Measurements from ENCODE around the gene RAB31.
"Not testable (repeated sequence)": the region's sequence is repeated elsewhere in the genome, so short reads cannot be mapped to it uniquely, and the experiment has no call there.

The RAB31 gene

DNA sequence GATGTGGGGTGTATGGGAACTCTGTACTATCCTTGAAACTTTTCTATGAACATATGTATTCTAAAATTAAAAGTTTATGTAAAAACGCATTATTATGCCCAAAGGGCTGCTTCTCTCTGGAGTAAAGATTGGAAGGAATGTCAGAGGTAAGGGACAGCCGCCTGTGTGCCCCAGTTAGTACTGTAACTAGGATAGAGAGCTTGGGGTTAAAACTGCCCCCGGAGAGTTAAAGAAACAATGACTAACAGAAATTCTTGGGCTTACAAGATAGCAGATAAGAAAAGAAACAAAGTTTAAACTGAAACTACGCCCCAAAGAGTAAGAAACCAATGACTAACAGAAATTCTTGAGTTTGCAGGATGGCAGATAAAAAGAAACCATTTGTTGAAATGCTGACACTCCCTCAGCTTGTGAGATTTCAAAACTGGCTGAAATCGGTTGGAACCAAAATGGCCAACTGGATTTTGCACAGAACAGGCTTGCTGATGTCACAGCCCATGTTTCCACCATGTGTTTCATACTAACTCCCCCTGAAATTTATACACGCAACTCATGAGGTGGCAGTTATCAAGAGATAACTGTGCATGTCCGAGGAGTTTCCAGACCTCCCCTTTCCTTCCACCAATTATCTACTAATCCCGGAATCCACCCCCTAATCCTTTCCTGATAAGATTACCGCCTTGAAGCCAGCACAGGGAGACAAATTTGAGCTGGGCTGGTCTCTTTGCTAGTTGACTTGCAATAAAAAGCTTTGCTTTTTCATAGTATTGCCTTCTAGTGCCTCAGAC lies 169.0 kb downstream of the RAB31 start:
- H3K4me1 ChIP-seq (ENCODE audit: insufficient read depth, low read length) = peaks cover 6% of the 10 kb centered on the region
- H3K9me3 ChIP-seq (ENCODE audit: control insufficient read depth, insufficient read depth, low read length) = no peaks in the 10 kb centered on the region
- peak overlapping the region; percentile 26; the same call in 1 of the 2 replicates for H3K9ac ChIP-seq (ENCODE audit: low read depth, low read length)
- no peaks in the 10 kb centered on the region for H3K36me3 ChIP-seq (ENCODE audit: insufficient read depth, low read length)

DNA sequence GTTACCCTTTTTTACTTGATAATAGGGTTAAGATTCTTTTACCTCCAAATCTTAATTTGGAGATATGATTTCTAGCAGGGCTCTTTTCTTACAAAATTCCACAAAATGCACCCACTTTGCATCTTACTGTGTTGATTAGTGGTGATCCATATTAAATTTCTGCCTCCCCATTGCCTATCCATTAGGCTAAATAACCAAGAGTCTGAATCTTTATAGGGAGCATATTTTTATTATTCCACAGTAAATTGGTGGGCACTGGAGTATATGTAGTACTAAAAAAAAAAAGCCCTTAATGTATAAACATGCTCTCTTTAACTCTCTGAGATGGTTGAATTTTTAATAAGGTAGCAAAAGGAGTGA lies 169.5 kb downstream of the RAB31 start:
- peaks cover 6% of the 10 kb centered on the region for H3K4me1 ChIP-seq (ENCODE audit: insufficient read depth, low read length)
- H3K36me3 ChIP-seq (ENCODE audit: insufficient read depth, low read length) = no peaks in the 10 kb centered on the region
- no peaks in the 10 kb centered on the region for H3K9me3 ChIP-seq (ENCODE audit: control insufficient read depth, insufficient read depth, low read length)
- H3K9ac ChIP-seq (ENCODE audit: low read depth, low read length) = no peak overlapping the region; the same call in 1 of the 2 replicates

GRCh38 chr18:9878095-9878494 lies 170.0 kb downstream of the RAB31 start:
- H3K9me3 ChIP-seq (ENCODE audit: control insufficient read depth, insufficient read depth, low read length) = no peaks in the 10 kb centered on the region
- H3K36me3 ChIP-seq (ENCODE audit: insufficient read depth, low read length) = no peaks in the 10 kb centered on the region
- peaks cover 6% of the 10 kb centered on the region for H3K4me1 ChIP-seq (ENCODE audit: insufficient read depth, low read length)
- H3K9ac ChIP-seq (ENCODE audit: low read depth, low read length) = no peak overlapping the region

- peaks cover 6% of the 10 kb centered on the region for H3K4me1 ChIP-seq (ENCODE audit: insufficient read depth, low read length)
- no peaks in the 10 kb centered on the region for H3K36me3 ChIP-seq (ENCODE audit: insufficient read depth, low read length)
- no peak overlapping the region for H3K9ac ChIP-seq (ENCODE audit: low read depth, low read length)
- no peaks in the 10 kb centered on the region for H3K9me3 ChIP-seq (ENCODE audit: control insufficient read depth, insufficient read depth, low read length)
Observed at GRCh38 chr18:9878783-9879242, 170.7 kb downstream of the RAB31 start.

GRCh38 chr18:9884090-9884489 lies 176.0 kb downstream of the RAB31 start:
- H3K9me3 ChIP-seq (ENCODE audit: control insufficient read depth, insufficient read depth, low read length) = no peaks in the 10 kb centered on the region
- no peak overlapping the region for H3K9ac ChIP-seq (ENCODE audit: low read depth, low read length)
- H3K36me3 ChIP-seq (ENCODE audit: insufficient read depth, low read length) = no peaks in the 10 kb centered on the region
- H3K4me1 ChIP-seq (ENCODE audit: insufficient read depth, low read length) = no peaks in the 10 kb centered on the region

DNA sequence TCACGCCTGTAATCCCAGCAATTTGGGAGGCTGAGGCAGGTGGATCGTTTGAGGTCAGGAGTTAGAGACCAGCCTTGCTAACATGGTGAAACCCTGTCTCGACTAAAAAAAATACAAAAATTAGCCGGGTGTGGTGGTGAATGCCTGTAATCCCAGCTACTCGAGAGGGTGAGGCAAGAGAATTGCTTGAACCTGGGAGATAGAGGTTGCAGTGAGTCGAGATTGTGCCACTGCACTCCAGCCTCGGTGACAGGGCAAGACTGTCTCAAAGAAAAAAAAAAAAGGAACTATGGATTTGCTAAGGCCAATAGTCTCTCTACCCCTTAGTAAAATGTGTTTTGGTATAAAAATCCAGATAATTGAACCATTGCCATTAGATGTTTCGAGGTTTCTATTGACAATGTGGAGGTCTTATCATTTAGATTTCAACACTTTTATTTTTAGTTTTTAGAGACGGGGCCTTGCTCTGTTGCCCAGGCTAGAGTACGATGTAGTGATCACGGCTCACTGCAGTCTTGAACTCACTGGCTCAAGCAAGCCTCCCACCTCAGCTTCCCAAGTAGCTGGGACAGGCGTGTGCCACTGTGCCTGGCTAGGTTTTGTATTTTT lies 176.5 kb downstream of the RAB31 start:
- no peak overlapping the region for H3K9ac ChIP-seq (ENCODE audit: low read depth, low read length)
- H3K9me3 ChIP-seq (ENCODE audit: control insufficient read depth, insufficient read depth, low read length) = no peaks in the 10 kb centered on the region
- H3K4me1 ChIP-seq (ENCODE audit: insufficient read depth, low read length) = no peaks in the 10 kb centered on the region
- H3K36me3 ChIP-seq (ENCODE audit: insufficient read depth, low read length) = no peaks in the 10 kb centered on the region

GRCh38 chr18:9885170-9886004 lies 177.3 kb downstream of the RAB31 start, which contains the start of gene TXNDC2:
TXNDC2 (plus strand) TSS chr18:9885973; CDS start chr18:9886681, 708 bp downstream.
- no peaks in the 10 kb centered on the region for H3K4me1 ChIP-seq (ENCODE audit: insufficient read depth, low read length)
- H3K9me3 ChIP-seq (ENCODE audit: control insufficient read depth, insufficient read depth, low read length) = no peaks in the 10 kb centered on the region
- H3K36me3 ChIP-seq (ENCODE audit: insufficient read depth, low read length) = no peaks in the 10 kb centered on the region
- H3K9ac ChIP-seq (ENCODE audit: low read depth, low read length) = no peak within 1 kb of the TSS

- Histone ChIP-seq H3K4me1 (ENCODE audit: insufficient read depth, low read length) (no peaks in the 10 kb centered on the region), H3K36me3 (ENCODE audit: insufficient read depth, low read length) (no peaks in the 10 kb centered on the region), H3K9ac (ENCODE audit: low read depth, low read length) (no peak overlapping the region), H3K9me3 (ENCODE audit: control insufficient read depth, insufficient read depth, low read length) (no peaks in the 10 kb centered on the region)
Observed at GRCh38 chr18:9886005-9886348, 177.9 kb downstream of the RAB31 start.

DNA sequence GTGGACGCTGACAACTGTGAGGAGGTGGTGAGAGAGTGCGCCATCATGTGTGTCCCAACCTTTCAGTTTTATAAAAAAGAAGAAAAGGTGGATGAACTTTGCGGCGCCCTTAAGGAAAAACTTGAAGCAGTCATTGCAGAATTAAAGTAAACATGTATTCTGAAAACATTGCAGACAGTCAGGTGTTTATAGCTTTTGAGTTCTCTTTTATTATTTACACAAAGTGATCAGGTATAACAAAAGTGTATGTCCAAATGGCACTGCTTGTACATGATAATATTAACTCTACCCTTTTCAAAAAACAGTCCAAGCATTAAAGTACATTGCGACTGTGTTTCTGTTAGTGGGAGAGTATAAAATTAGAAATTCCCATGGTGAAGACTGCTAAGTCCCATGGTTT lies 179.9 kb downstream of the RAB31 start:
- no peaks in the 10 kb centered on the region for H3K36me3 ChIP-seq (ENCODE audit: insufficient read depth, low read length)
- H3K9me3 ChIP-seq (ENCODE audit: control insufficient read depth, insufficient read depth, low read length) = no peaks in the 10 kb centered on the region
- no peaks in the 10 kb centered on the region for H3K4me1 ChIP-seq (ENCODE audit: insufficient read depth, low read length)

GRCh38 chr18:9890196-9890595 lies 182.1 kb downstream of the RAB31 start:
- no peaks in the 10 kb centered on the region for H3K9me3 ChIP-seq (ENCODE audit: control insufficient read depth, insufficient read depth, low read length)
- no peak overlapping the region for H3K9ac ChIP-seq (ENCODE audit: low read depth, low read length)
- H3K36me3 ChIP-seq (ENCODE audit: insufficient read depth, low read length) = no peaks in the 10 kb centered on the region
- no peaks in the 10 kb centered on the region for H3K4me1 ChIP-seq (ENCODE audit: insufficient read depth, low read length)

More for the DNA sequence above, 179.9 kb downstream of the RAB31 start:
- H3K9ac ChIP-seq (ENCODE audit: low read depth, low read length) = no peak overlapping the region

DNA sequence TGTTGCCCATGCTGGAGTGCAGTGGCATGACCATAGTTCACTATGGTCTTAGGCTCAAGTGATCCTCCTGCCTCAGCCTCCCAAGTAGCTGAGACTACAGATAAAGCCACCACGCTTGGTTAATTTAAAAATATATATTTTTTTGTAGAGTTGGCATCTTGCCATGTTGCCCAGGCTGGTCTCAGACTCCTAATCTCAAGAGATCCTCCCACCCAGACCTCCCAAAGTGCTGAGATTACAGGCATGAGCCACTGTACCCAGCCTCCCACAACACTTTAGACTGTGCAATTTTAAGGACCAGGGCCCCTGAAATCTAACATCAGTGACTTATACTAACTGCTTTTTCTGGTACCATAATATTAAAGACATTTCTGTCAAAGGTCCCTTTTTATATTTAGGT lies 182.9 kb downstream of the RAB31 start:
- Histone ChIP-seq H3K9me3 (ENCODE audit: control insufficient read depth, insufficient read depth, low read length) (no peaks in the 10 kb centered on the region), H3K36me3 (ENCODE audit: insufficient read depth, low read length) (no peaks in the 10 kb centered on the region), H3K9ac (ENCODE audit: low read depth, low read length) (no peak overlapping the region), H3K4me1 (ENCODE audit: insufficient read depth, low read length) (no peaks in the 10 kb centered on the region; the same call in 1 of the 2 replicates)

- H3K9ac ChIP-seq (ENCODE audit: low read depth, low read length); H3K9me3 ChIP-seq (ENCODE audit: control insufficient read depth, insufficient read depth, low read length); H3K36me3 ChIP-seq (ENCODE audit: insufficient read depth, low read length); H3K4me1 ChIP-seq (ENCODE audit: insufficient read depth, low read length): not testable (repeated sequence)
Observed at GRCh38 chr18:9891515-9891914, 183.4 kb downstream of the RAB31 start.

GRCh38 chr18:9894454-9895068 lies 186.5 kb downstream of the RAB31 start:
- H3K4me1 ChIP-seq (ENCODE audit: insufficient read depth, low read length) = peaks cover 7% of the 10 kb centered on the region; the same call in 1 of the 2 replicates
- H3K9me3 ChIP-seq (ENCODE audit: control insufficient read depth, insufficient read depth, low read length) = no peaks in the 10 kb centered on the region
- H3K9ac ChIP-seq (ENCODE audit: low read depth, low read length) = no peak overlapping the region
- no peaks in the 10 kb centered on the region for H3K36me3 ChIP-seq (ENCODE audit: insufficient read depth, low read length)

DNA sequence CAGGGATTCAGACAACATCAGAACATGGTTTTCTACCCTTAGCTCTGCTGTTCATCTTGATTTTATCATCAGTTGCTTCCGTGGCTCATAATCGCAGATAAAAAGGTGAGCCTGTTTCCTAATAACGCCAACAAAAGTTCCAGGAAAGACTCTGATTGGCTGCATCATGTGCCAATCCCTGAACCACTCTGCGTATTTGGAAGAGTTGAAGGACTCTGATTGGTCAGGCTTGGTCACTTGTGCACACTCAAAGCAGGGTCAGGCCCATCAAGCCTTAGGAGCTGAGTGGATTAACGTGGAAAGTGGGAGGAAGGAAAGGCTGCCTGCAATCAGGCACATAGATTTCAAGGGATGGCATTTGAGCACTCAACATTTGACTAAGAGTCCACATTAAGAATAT lies 189.0 kb downstream of the RAB31 start:
- Histone ChIP-seq H3K9ac (ENCODE audit: low read depth, low read length) (no peak overlapping the region), H3K9me3 (ENCODE audit: control insufficient read depth, insufficient read depth, low read length) (no peaks in the 10 kb centered on the region), H3K4me1 (ENCODE audit: insufficient read depth, low read length) (peaks cover 10% of the 10 kb centered on the region), H3K36me3 (ENCODE audit: insufficient read depth, low read length) (no peaks in the 10 kb centered on the region)

Data from ES-I3 (cell line).